ENCODE data around the gene TMEM18. TPM values are rescaled to one million over a fixed set of nuclear protein-coding genes. Genes with fewer than 3 reads are reported as not detected.

TMEM18 gene
- total RNA-seq, 1 experiment from 2014 or later, result 30.7 TPM

- H3K27ac Mint-ChIP-seq, result no peak overlapping the region
- H3K18ac ChIP-seq (ENCODE audit: insufficient read length, low read depth, low read length), result no peak overlapping the region
- H3K14ac ChIP-seq (ENCODE audit: insufficient read depth, low read length), result no peak overlapping the region
- no peak overlapping the region for H2AFZ ChIP-seq (ENCODE audit: low read length)
- H3K79me1 ChIP-seq (ENCODE audit: insufficient read depth, low read depth, low read length, poor library complexity, severe bottlenecking), result no peaks in the 10 kb centered on the region
- H4K8ac ChIP-seq (replicated peaks; ENCODE audit: insufficient read length, low read depth, low read length), result no peak overlapping the region
- H4K5ac ChIP-seq (ENCODE audit: insufficient read length, low read depth, low read length), result no peak overlapping the region
- peaks cover 13 to 14% of the 10 kb centered on the region in 2 experiments for H3K9me3 Mint-ChIP-seq
- H3K79me2 ChIP-seq (ENCODE audit: insufficient read depth, low read length), result no peaks in the 10 kb centered on the region
- H3K23ac ChIP-seq (ENCODE audit: insufficient read length, low read depth, low read length), result no peak overlapping the region
- H2BK12ac ChIP-seq (ENCODE audit: insufficient read length, low read depth, low read length), result no peak overlapping the region
- H3K27me3 Mint-ChIP-seq (ENCODE audit: low read depth), result peaks cover 32% of the 10 kb centered on the region
- no peak overlapping the region for H4K91ac ChIP-seq (ENCODE audit: insufficient read length, low read depth, low read length)
- no peak overlapping the region for H3K4ac ChIP-seq (ENCODE audit: low read depth, low read length)
- H2BK120ac ChIP-seq (ENCODE audit: low read depth, low read length, poor library complexity, severe bottlenecking), result no peak overlapping the region
- no peak for DNase-seq
- H3K4me1 Mint-ChIP-seq, result peaks cover 8 to 11% of the 10 kb centered on the region in 2 experiments
- 0 out of 2 replicates have a peak, but pooled peaks cover 2% of the 10 kb centered on the region for H3K4me1 ChIP-seq (ENCODE audit: insufficient read depth, low read length)
- H3K27ac ChIP-seq (ENCODE audit: insufficient read length, low read depth, low read length), result no peak overlapping the region
- H4K20me1 ChIP-seq (ENCODE audit: control insufficient read depth, insufficient read depth, insufficient read length), result no peaks in the 10 kb centered on the region
- H2AK5ac ChIP-seq (ENCODE audit: insufficient read length, low read length), result no peak overlapping the region
- H3K23me2 ChIP-seq (ENCODE audit: insufficient read length, low read depth, low read length, poor library complexity, severe bottlenecking), result no peaks in the 10 kb centered on the region
- no peak overlapping the region for H3K56ac ChIP-seq (ENCODE audit: insufficient read length, low read depth, low read length)
- H2BK15ac ChIP-seq (ENCODE audit: low read depth, low read length), result no peak overlapping the region
- no peak overlapping the region for H2BK5ac ChIP-seq (ENCODE audit: insufficient read length, low read length)
- no peak overlapping the region for H3K4me3 Mint-ChIP-seq
- no peak overlapping the region for H3K4me2 ChIP-seq (ENCODE audit: insufficient read depth, insufficient read length, low read length)
- H3K9ac ChIP-seq (ENCODE audit: extremely low read depth, insufficient read length, low read length), result no peak overlapping the region
- peaks cover 2% of the 10 kb centered on the region; the same call in 1 of the 2 replicates for H3K27me3 ChIP-seq (ENCODE audit: insufficient read depth, low read length)
- WGBS (ENCODE audit: extremely low coverage, insufficient read length, low lambda C conversion rate), result no CpG with 5 or more reads among the region's 7 CpGs
- H3K36me3 Mint-ChIP-seq (ENCODE audit: insufficient read depth in 1 of 3, low read depth in 3 of 3), result peaks cover 1 to 8% (median 4%) of the 10 kb centered on the region in 3 experiments; a peak in 6 of 7 replicates
- H2BK20ac ChIP-seq (ENCODE audit: low read depth, low read length, poor library complexity, severe bottlenecking), result no peak overlapping the region
- H3K9me3 ChIP-seq (ENCODE audit: control insufficient read depth, low read depth, low read length), result no peaks in the 10 kb centered on the region
- TF ChIP-seq CTCF (conservative IDR thresholded peaks at IDR 0.05), result no peak
- no peak overlapping the region for H3T11ph ChIP-seq (ENCODE audit: low read length)
Observed at GRCh38 chr2:637804-638203, 39.4 kb downstream of the TMEM18 start.
